Neural progenitor cell (in vitro differentiated cells): Measurements from ENCODE around the gene RABAC1.

Source experiments
- CTCF ChIP-seq: fragments of 200-600 bp; sonication (generic); IDR thresholded peaks from 2 replicates; pipeline ENCODE4 v1.5.1; 2017; ENCODE audit warnings: antibody characterized with exemption, mild to moderate bottlenecking
- EZH2 ChIP-seq: fragments of 200-600 bp; sonication (generic); IDR thresholded peaks from 2 replicates; pipeline ENCODE4 v1.6.1; 2017; ENCODE audit warnings: antibody characterized with exemption, mild to moderate bottlenecking, moderate library complexity
- EZH2phosphoT487 ChIP-seq: fragments of 200-600 bp; sonication (generic); IDR thresholded peaks from 2 replicates; pipeline ENCODE4 v1.6.1; 2017; ENCODE audit warnings: antibody characterized with exemption

- no peak for TF ChIP-seq CTCF
- no peak for TF ChIP-seq EZH2
- TF ChIP-seq EZH2phosphoT487 = no peak
Observed at GRCh38 chr19:41974652-41975051, 15.5 kb upstream of the RABAC1 start.
